ENCODE measurements around the gene WDR48. TPM values are rescaled to one million over a fixed set of nuclear protein-coding genes. Genes with fewer than 3 reads are reported as not detected.

The WDR48 gene
- polyA plus RNA-seq, 1 donor (not counting 4 experiments of a cell fraction or from before 2014, with no cell fraction given): 29.7 TPM

DNA sequence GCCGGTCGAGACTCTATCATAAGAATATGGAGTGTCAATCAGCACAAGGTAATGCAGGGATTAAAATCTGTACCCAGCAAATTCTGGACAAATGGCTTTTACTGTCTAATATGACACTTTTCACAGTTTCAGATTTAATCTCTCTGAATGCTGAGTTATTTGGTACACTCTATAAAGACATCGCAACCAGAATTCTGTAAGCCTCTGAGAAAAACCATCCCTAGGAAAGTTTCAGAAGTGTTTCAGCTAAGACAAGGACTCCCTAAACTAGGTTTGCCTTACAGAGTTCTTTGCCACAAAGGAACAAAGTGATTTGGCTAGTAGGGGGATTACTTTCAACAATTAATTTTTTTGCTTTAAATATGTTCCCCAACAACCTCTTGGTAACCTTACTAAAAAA lies 11.3 kb downstream of the WDR48 start:
- Histone ChIP-seq H3K9me3 (ENCODE audit: control insufficient read depth, low read depth, low read length) (no peaks in the 10 kb centered on the region), H3K36me3 (ENCODE audit: control insufficient read depth in 2 of 2, extremely low read depth in 1 of 2, insufficient read depth in 2 of 2, low read length in 2 of 2) (no peaks in the 10 kb centered on the region), H3K4me1 (ENCODE audit: control insufficient read depth, extremely low read depth, insufficient read depth, low read length) (peaks cover 7% of the 10 kb centered on the region), H3K27me3 (ENCODE audit: control insufficient read depth, extremely low read depth, insufficient read depth, low read length) (no peaks in the 10 kb centered on the region), H3K4me2 (ENCODE audit: control insufficient read depth, extremely low read depth, insufficient read depth, low read depth, low read length) (no peak overlapping the region), H2AFZ (ENCODE audit: control insufficient read depth, low read length) (no peak overlapping the region), H3K27ac (ENCODE audit: control insufficient read depth, insufficient read depth, low read length) (no peak overlapping the region), H3K79me2 (ENCODE audit: control insufficient read depth, insufficient read depth, low read length) (peaks cover 15% of the 10 kb centered on the region), H3K9me1 (ENCODE audit: control insufficient read depth, extremely low read depth, insufficient read depth, low read length) (no peaks in the 10 kb centered on the region), H3K4me3 (ENCODE audit: control insufficient read depth in 2 of 3, extremely low read depth in 1 of 3, insufficient read depth in 2 of 3, low read depth in 1 of 3, low read length in 3 of 3) (no peak overlapping the region), H3K9ac (ENCODE audit: control insufficient read depth, extremely low read depth, insufficient read depth, low read length) (no peak overlapping the region), H4K20me1 (ENCODE audit: control insufficient read depth, extremely low read depth, insufficient read depth, low read length) (no peaks in the 10 kb centered on the region)
- no peak for DNase-seq (ENCODE audit: low read depth, low spot score)
- TF ChIP-seq EZH2 (IDR thresholded peaks at IDR 0.05; ENCODE audit: low read length): no peak
- TF ChIP-seq, protein P1, sequence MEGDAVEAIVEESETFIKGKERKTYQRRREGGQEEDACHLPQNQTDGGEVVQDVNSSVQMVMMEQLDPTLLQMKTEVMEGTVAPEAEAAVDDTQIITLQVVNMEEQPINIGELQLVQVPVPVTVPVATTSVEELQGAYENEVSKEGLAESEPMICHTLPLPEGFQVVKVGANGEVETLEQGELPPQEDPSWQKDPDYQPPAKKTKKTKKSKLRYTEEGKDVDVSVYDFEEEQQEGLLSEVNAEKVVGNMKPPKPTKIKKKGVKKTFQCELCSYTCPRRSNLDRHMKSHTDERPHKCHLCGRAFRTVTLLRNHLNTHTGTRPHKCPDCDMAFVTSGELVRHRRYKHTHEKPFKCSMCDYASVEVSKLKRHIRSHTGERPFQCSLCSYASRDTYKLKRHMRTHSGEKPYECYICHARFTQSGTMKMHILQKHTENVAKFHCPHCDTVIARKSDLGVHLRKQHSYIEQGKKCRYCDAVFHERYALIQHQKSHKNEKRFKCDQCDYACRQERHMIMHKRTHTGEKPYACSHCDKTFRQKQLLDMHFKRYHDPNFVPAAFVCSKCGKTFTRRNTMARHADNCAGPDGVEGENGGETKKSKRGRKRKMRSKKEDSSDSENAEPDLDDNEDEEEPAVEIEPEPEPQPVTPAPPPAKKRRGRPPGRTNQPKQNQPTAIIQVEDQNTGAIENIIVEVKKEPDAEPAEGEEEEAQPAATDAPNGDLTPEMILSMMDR (optimal IDR thresholded peaks at IDR 0.05 in 1 of 3, IDR thresholded peaks at IDR 0.05 in 1 of 3, conservative IDR thresholded peaks at IDR 0.05 in 1 of 3; ENCODE audit: extremely low read depth in 1 of 3, insufficient read depth in 2 of 3, low read length in 3 of 3): no peak
- dilution Hi-C loops (cut with MboI; ENCODE audit: extremely low pct_ligation_motif_present, low sequenced_read_pairs): no loop called here
- no peak for FAIRE-seq

DNA sequence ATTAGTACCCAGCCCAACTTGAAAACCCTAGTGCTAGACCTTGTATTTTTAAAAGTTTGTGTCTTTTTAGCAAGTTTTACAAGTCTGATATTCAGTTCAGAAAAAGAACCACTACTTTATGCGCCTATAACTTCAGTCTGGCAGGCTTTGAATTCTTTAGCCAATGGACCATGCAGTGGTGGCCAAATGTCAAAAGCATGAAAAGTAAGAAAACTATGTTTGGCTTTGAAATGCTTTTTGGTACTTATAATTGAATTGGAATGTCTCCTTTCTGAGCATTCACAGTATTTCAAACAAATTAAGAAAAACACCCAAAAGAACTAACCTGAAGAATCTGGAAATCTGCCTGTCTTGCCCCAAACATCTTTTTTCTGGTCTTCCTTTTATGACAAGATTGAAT lies 12.8 kb downstream of the WDR48 start:
- H3K9ac ChIP-seq (ENCODE audit: control insufficient read depth, extremely low read depth, insufficient read depth, low read length): no peak overlapping the region
- H3K79me2 ChIP-seq (ENCODE audit: control insufficient read depth, insufficient read depth, low read length): peaks cover 8% of the 10 kb centered on the region
- no peak for DNase-seq (ENCODE audit: low read depth, low spot score)
- TF ChIP-seq EZH2 (IDR thresholded peaks at IDR 0.05; ENCODE audit: low read length): no peak
- TF ChIP-seq, protein P1 (optimal IDR thresholded peaks at IDR 0.05 in 1 of 3, IDR thresholded peaks at IDR 0.05 in 1 of 3, conservative IDR thresholded peaks at IDR 0.05 in 1 of 3; ENCODE audit: extremely low read depth in 1 of 3, insufficient read depth in 2 of 3, low read length in 3 of 3): no peak
- H3K4me3 ChIP-seq (ENCODE audit: control insufficient read depth in 2 of 3, extremely low read depth in 1 of 3, insufficient read depth in 2 of 3, low read depth in 1 of 3, low read length in 3 of 3): no peak overlapping the region
- no peaks in the 10 kb centered on the region for H3K27me3 ChIP-seq (ENCODE audit: control insufficient read depth, extremely low read depth, insufficient read depth, low read length)
- H4K20me1 ChIP-seq (ENCODE audit: control insufficient read depth, extremely low read depth, insufficient read depth, low read length): no peaks in the 10 kb centered on the region
- H3K36me3 ChIP-seq (ENCODE audit: control insufficient read depth in 2 of 2, extremely low read depth in 1 of 2, insufficient read depth in 2 of 2, low read length in 2 of 2): no peaks in the 10 kb centered on the region
- no peaks in the 10 kb centered on the region for H3K9me3 ChIP-seq (ENCODE audit: control insufficient read depth, low read depth, low read length)
- no peak overlapping the region for H2AFZ ChIP-seq (ENCODE audit: control insufficient read depth, low read length)
- FAIRE-seq: no peak
- H3K27ac ChIP-seq (ENCODE audit: control insufficient read depth, insufficient read depth, low read length): no peak overlapping the region
- dilution Hi-C loops (cut with MboI; ENCODE audit: extremely low pct_ligation_motif_present, low sequenced_read_pairs): no loop called here
- no peak overlapping the region for H3K4me2 ChIP-seq (ENCODE audit: control insufficient read depth, extremely low read depth, insufficient read depth, low read depth, low read length)
- no peaks in the 10 kb centered on the region for H3K9me1 ChIP-seq (ENCODE audit: control insufficient read depth, extremely low read depth, insufficient read depth, low read length)
- peaks cover 7% of the 10 kb centered on the region for H3K4me1 ChIP-seq (ENCODE audit: control insufficient read depth, extremely low read depth, insufficient read depth, low read length)
